Measurements from ENCODE around the gene SH3PXD2A. TPM values are rescaled to one million over a fixed set of nuclear protein-coding genes. Genes with fewer than 3 reads are reported as not detected.

The SH3PXD2A gene
- total and polyA plus RNA-seq, 10 of the 15 experiments (the other 5 are each of a cell fraction or from before 2014, with no cell fraction given), result 0.63 to 14.0 (median 4.4) TPM

- TF ChIP-seq CUX1 (IDR thresholded peaks at IDR 0.05; ENCODE audit: insufficient replicate concordance, low read depth, low read length), result no peak
- TF ChIP-seq NR2C1 (IDR thresholded peaks at IDR 0.05), result no peak
- no peak for TF ChIP-seq NRF1 (conservative IDR thresholded peaks at IDR 0.05; ENCODE audit: low read depth, low read length)
- TF ChIP-seq CHD2 (IDR thresholded peaks at IDR 0.05; ENCODE audit: borderline replicate concordance, low read depth, low read length), result no peak
- no peak for TF ChIP-seq SUZ12 (IDR thresholded peaks at IDR 0.05; ENCODE audit: unreplicated experiment)
- no peak for TF ChIP-seq ZNF274 (IDR thresholded peaks at IDR 0.05; ENCODE audit: insufficient read depth, insufficient read length)
- TF ChIP-seq BRCA1 (IDR thresholded peaks at IDR 0.05; ENCODE audit: low read depth, low read length), result no peak
- no peak for TF ChIP-seq HDAC2 (IDR thresholded peaks at IDR 0.05)
Observed at GRCh38 chr10:103669243-103669929, 186.0 kb downstream of the SH3PXD2A start (continued).

Measured in GM12878 (cell line).